SK-N-SH (cell line): ENCODE measurements around the gene OR2B2. TPM values are rescaled to one million over a fixed set of nuclear protein-coding genes. Genes with fewer than 3 reads are reported as not detected.

Experiments
- CTCF ChIA-PET: fragments of 300-600, 350-600 bp; formaldehyde crosslinking; extraction: SDS; loops from one replicate; lab custom pipeline; 2021; lab: Yijun Ruan, JAX
- POLR2A ChIA-PET: fragments of 350-600 bp; sonication (Branson Sonifier 250); formaldehyde crosslinking; extraction: SDS; loops from one replicate; lab custom pipeline; 2020; ENCODE audit warnings: antibody characterized with exemption, inconsistent platforms; lab: Yijun Ruan, JAX
- DNase-seq: peaks from one replicate; pipeline ENCODE4 v3.0.0; 2012
- H2AFZ ChIP-seq: fragments of 200-600 bp; sonication (generic); 2 replicates; pipeline ENCODE4 v1.8.1; 2016; ENCODE audit warnings: antibody characterized with exemption, mild to moderate bottlenecking, low read depth
- H3F3A ChIP-seq: fragments of 200-600 bp; sonication (generic); replicated peaks from 2 replicates; pipeline ENCODE3; 2016; ENCODE audit warnings: antibody characterized with exemption, mild to moderate bottlenecking; ENCODE audit not compliant: insufficient read depth
- H3K27ac ChIP-seq, 2 experiments: fragments of 200-500 bp in 1 of 2; fragments of 200-600 bp in 1 of 2; sonication (Bioruptor generic) in 1 of 2; sonication (generic), shearing (Covaris generic) in 1 of 2; 2 replicates each; pipeline versions ENCODE4 v1.5.1 to v1.6.1; 2014 to 2016; ENCODE audit warnings: low read depth in 2 of 2, inconsistent platforms in 1 of 2, low read length in 1 of 2, mild to moderate bottlenecking in 1 of 2, mixed read lengths in 1 of 2
- H3K27me3 ChIP-seq: fragments of 200-600 bp; sonication (generic), shearing (Covaris generic); 2 replicates; pipeline ENCODE4 v1.6.1; 2016; ENCODE audit warnings: mixed run types; ENCODE audit not compliant: insufficient read depth
- H3K36me3 ChIP-seq, 2 experiments: fragments of 200-500 bp in 1 of 2; fragments of 200-600 bp in 1 of 2; sonication (Bioruptor generic) in 1 of 2; sonication (generic) in 1 of 2; replicated peaks in 1 of 2; 2 replicates each; pipeline versions ENCODE3 to v1.5.1; 2014 to 2016; ENCODE audit warnings: low read length in 1 of 2, mild to moderate bottlenecking in 1 of 2; ENCODE audit not compliant: insufficient read depth in 2 of 2, control insufficient read depth in 1 of 2
- H3K4me1 ChIP-seq, 2 experiments: fragments of 200-500 bp in 1 of 2; fragments of 200-600 bp in 1 of 2; sonication (Bioruptor generic) in 1 of 2; sonication (generic), shearing (Covaris generic) in 1 of 2; 2 replicates each; pipeline versions ENCODE4 v1.5.1 to v1.6.1; 2014 to 2016; ENCODE audit warnings: low read depth in 1 of 2, low read length in 1 of 2, mixed run types in 1 of 2; ENCODE audit not compliant: insufficient read depth in 2 of 2, control insufficient read depth in 1 of 2
- H3K4me2 ChIP-seq: fragments of 200-600 bp; sonication (generic), shearing (Covaris generic); 2 replicates; pipeline ENCODE4 v1.6.1; 2017; ENCODE audit warnings: mixed run types
- H3K4me3 ChIP-seq, 2 experiments: fragments of 200-500 bp in 1 of 2; fragments of 200-600 bp in 1 of 2; sonication (Bioruptor generic) in 1 of 2; sonication (generic), shearing (Covaris generic) in 1 of 2; 2 replicates each; pipeline versions ENCODE4 v1.5.1 to v1.8.1; 2014 to 2016; ENCODE audit warnings: low read depth in 2 of 2, inconsistent platforms in 1 of 2, low read length in 1 of 2, mild to moderate bottlenecking in 1 of 2, mixed read lengths in 1 of 2, moderate library complexity in 1 of 2
- H3K79me2 ChIP-seq: fragments of 200-600 bp; sonication (generic); 2 replicates; pipeline ENCODE4 v1.8.1; 2017; ENCODE audit warnings: mild to moderate bottlenecking; ENCODE audit not compliant: insufficient read depth
- H3K9ac ChIP-seq: fragments of 200-600 bp; sonication (generic); 2 replicates; pipeline ENCODE4 v1.6.1; 2017; ENCODE audit warnings: mixed run types
- H3K9me2 ChIP-seq: fragments of 200-600 bp; sonication (generic); 2 replicates; pipeline ENCODE4 v1.6.1; 2017; ENCODE audit warnings: mixed run types
- H3K9me3 ChIP-seq: fragments of 200-600 bp; sonication (generic); 2 replicates; pipeline ENCODE4 v1.6.1; 2017; ENCODE audit warnings: mixed run types, mild to moderate bottlenecking, moderate library complexity
- H4K20me1 ChIP-seq: fragments of 200-600 bp; sonication (generic); 2 replicates; pipeline ENCODE4 v1.6.1; 2017; ENCODE audit warnings: mild to moderate bottlenecking, mixed run types; ENCODE audit not compliant: insufficient read depth
- CHD2 ChIP-seq: fragments of 150-350 bp; IDR thresholded peaks from 2 replicates; pipeline ENCODE4 v1.6.1; 2018; ENCODE audit warnings: low read length; ENCODE audit not compliant: partially characterized antibody
- ELF1 ChIP-seq: IDR thresholded peaks from 2 replicates; pipeline ENCODE4 v1.4.0; 2012
- FOSL2 ChIP-seq: IDR thresholded peaks from 2 replicates; pipeline ENCODE4 v1.4.0; 2012; ENCODE audit warnings: low read depth, mild to moderate bottlenecking, moderate library complexity, borderline replicate concordance
- JUND ChIP-seq: IDR thresholded peaks from 2 replicates; pipeline ENCODE4 v1.4.0; 2012
- MXI1 ChIP-seq: IDR thresholded peaks from 2 replicates; pipeline ENCODE4 v1.6.1; 2012; ENCODE audit warnings: mild to moderate bottlenecking, low read depth, low read length, improper control_type of control experiment
- NRF1 ChIP-seq: IDR thresholded peaks from 2 replicates; pipeline ENCODE4 v1.6.1; 2012; ENCODE audit warnings: low read depth, mild to moderate bottlenecking, low read length
- POLR2AphosphoS5 ChIP-seq: IDR thresholded peaks from 2 replicates; pipeline ENCODE4 v1.6.1; 2012; ENCODE audit warnings: low read depth, low read length
- RCOR1 ChIP-seq: fragments of 150-350 bp; IDR thresholded peaks from 2 replicates; pipeline ENCODE4 v1.6.1; 2017; ENCODE audit warnings: antibody characterized with exemption, low read length
- SIN3A ChIP-seq: IDR thresholded peaks from 2 replicates; pipeline ENCODE4 v1.6.1; 2012; ENCODE audit warnings: low read depth, mild to moderate bottlenecking, low read length, moderate library complexity, borderline replicate concordance
- TCF12 ChIP-seq: IDR thresholded peaks from 2 replicates; pipeline ENCODE4 v1.4.0; 2012
- TEAD4 ChIP-seq: IDR thresholded peaks from 2 replicates; pipeline ENCODE4 v1.4.0; 2012; ENCODE audit warnings: mild to moderate bottlenecking, borderline replicate concordance; ENCODE audit not compliant: insufficient read depth
- WGBS: methylation state at CpG from one replicate; pipeline ENCODE4 v1.1.6; 2017; ENCODE audit warnings: low lambda C conversion rate; 5-methylcytosine and 5-hydroxymethylcytosine counted together
- polyA plus RNA-seq, 3 experiments: library from polyadenylated mRNA; depleted of rRNA; stranded (reverse); fragments of >200 nt; gene quantifications; 2 replicates each; pipeline ENCODE4 v1.2.3, GENCODE V29; 2012
- TF ChIP-seq, protein P1 (sequence below): IDR thresholded peaks from 2 replicates; pipeline ENCODE4; 2012
- TF ChIP-seq, protein P2 (sequence below): fragments of 150-350 bp; IDR thresholded peaks from 2 replicates; pipeline ENCODE4 v1.6.1; 2016; ENCODE audit warnings: mild to moderate bottlenecking, low read depth, low read length
- TF ChIP-seq, protein P3 (sequence below): fragments of 150-350 bp; IDR thresholded peaks from 2 replicates; pipeline ENCODE4 v1.6.1; 2017; ENCODE audit warnings: antibody characterized with exemption, low read length, low read depth, borderline replicate concordance

OR2B2 gene
- polyA plus RNA-seq, 1 of the 3 experiments (the other 2 are of a cell fraction): not detected

DNA sequence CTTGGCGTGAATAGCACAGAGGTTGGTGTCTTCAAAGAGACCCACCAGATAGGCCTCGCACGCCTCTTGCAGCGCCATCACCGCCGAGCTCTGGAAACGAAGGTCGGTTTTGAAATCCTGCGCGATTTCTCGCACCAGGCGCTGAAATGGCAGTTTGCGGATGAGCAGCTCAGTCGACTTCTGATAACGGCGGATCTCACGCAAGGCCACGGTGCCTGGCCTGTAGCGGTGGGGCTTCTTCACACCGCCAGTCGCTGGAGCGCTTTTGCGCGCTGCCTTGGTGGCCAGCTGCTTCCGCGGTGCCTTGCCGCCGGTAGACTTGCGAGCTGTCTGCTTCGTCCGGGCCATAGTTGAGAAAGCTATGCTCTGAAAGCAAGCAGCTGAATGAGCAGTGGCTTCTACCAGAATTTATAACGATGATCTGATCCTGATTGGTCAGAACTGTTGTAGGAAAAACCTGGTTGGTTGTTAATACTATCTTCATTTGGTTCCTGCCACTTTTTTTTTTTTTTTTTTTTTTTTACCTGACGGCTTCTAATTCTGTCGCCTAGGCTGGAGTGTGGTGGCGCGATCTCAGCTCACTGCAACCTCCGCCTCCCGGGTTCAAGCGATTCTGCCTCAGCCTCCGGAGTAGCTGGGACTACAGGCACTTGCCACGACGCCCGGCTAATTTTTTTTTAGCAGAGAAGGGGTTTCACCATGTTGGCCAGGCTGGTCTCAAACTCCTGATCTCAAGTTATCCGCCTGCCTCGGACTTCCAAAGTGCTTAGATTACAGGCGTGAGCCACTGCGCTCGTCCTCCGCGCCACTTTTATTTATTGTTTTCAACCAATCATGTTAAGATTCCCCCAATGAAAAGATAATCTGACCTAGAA, 21.5 kb downstream of the OR2B2 start (continued):
- TF ChIP-seq, protein P1, sequence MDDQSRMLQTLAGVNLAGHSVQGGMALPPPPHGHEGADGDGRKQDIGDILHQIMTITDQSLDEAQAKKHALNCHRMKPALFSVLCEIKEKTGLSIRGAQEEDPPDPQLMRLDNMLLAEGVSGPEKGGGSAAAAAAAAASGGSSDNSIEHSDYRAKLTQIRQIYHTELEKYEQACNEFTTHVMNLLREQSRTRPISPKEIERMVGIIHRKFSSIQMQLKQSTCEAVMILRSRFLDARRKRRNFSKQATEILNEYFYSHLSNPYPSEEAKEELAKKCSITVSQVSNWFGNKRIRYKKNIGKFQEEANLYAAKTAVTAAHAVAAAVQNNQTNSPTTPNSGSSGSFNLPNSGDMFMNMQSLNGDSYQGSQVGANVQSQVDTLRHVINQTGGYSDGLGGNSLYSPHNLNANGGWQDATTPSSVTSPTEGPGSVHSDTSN: peak; percentile 26; the same call in 1 of the 2 replicates
- TF ChIP-seq ELF1: peak; percentile 38
- no peak for TF ChIP-seq TEAD4
- TF ChIP-seq MXI1: peak; percentile 55; the same call in 1 of the 2 replicates
- no peak for TF ChIP-seq NRF1
- peak; percentile 26; the same call in 1 of the 2 replicates for TF ChIP-seq JUND
- peak; percentile 63 for TF ChIP-seq CHD2
- TF ChIP-seq RCOR1: peak; percentile 65
- TF ChIP-seq, protein P2, sequence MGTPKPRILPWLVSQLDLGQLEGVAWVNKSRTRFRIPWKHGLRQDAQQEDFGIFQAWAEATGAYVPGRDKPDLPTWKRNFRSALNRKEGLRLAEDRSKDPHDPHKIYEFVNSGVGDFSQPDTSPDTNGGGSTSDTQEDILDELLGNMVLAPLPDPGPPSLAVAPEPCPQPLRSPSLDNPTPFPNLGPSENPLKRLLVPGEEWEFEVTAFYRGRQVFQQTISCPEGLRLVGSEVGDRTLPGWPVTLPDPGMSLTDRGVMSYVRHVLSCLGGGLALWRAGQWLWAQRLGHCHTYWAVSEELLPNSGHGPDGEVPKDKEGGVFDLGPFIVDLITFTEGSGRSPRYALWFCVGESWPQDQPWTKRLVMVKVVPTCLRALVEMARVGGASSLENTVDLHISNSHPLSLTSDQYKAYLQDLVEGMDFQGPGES: peak; percentile 67
- no peak for TF ChIP-seq FOSL2
- TF ChIP-seq, protein P3, sequence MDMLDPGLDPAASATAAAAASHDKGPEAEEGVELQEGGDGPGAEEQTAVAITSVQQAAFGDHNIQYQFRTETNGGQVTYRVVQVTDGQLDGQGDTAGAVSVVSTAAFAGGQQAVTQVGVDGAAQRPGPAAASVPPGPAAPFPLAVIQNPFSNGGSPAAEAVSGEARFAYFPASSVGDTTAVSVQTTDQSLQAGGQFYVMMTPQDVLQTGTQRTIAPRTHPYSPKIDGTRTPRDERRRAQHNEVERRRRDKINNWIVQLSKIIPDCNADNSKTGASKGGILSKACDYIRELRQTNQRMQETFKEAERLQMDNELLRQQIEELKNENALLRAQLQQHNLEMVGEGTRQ: no peak

DNA sequence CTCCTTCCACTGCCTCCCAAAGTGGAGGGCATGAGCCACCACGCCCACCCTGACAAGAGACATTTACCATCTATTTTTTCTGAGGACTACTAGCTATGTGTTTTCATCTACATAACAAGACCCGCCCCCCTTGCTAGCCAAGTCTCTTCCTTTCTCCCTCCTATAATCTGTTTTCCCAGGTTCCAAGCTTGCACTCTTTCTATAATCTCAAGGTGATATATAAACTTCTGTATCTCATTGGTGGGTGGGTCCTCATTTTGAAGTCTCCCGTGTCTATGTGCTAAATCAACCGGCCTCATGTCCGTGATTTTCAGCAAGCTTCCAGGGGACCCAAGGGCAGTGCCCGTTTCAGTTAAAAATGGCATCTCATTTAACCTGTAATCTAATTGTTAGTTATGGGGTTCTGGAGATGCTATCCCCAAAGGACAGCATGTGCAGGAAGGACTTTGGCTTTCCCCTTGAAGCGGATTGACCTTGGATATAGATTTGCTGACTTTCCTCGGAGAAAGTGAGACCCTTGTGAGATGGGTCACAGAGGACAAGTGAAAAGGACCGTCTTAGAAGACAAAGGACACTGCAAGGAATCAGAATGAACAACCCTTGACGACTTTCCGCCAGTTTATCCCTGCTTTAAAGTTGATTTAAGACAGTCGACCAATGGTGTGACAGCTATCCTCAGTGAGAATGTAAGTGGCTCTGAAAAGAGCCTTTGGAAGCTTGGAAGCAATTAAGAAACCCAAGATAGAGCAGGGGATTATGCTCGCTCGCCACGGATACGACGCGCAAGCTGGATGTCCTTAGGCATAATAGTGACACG, 22.4 kb downstream of the OR2B2 start:
- Histone ChIP-seq H3K36me3 (no peaks in the 10 kb centered on the region), H3K9me2 (no peaks in the 10 kb centered on the region), H3K4me3 (peak overlapping the region; percentile 75 to 93), H3K9me3 (no peaks in the 10 kb centered on the region), H3K27me3 (no peaks in the 10 kb centered on the region), H3K79me2 (peaks cover 16% of the 10 kb centered on the region; the same call in 1 of the 2 replicates), H3K4me1 (peaks cover 11 to 20% of the 10 kb centered on the region in 2 experiments; a peak in 3 of 4 replicates), H2AFZ (peak overlapping the region; percentile 33; the same call in 1 of the 2 replicates), H3F3A (peaks cover 44% of the 10 kb centered on the region), H3K27ac (peak overlapping the region; percentile 84 to 98)
- POLR2A ChIA-PET: interaction anchor here (0.6 to 3.6 kb wide), 31 partner anchors 8 to 1871 kb away, joined by 3 to 127 read pairs (median 8); partner anchors contain the start of gene ZSCAN16
- CTCF ChIA-PET: interaction anchor here (0.9 to 1.4 kb wide), 6 partner anchors 16 to 99 kb away, joined by 3 to 4 read pairs (median 4); a partner anchor contains a TSS
- 17% methylated on average over 19 of the region's 19 CpGs for WGBS
- TF ChIP-seq TCF12 (no peak), POLR2AphosphoS5 (peak; percentile 12; the same call in 1 of the 2 replicates), SIN3A (peak; percentile 43; the same call in 1 of the 2 replicates)
- TF ChIP-seq, all 33 proteins: peak for 2
- H4K20me1 ChIP-seq: no peaks in the 10 kb centered on the region
- DNase-seq: no peak
- H3K9ac ChIP-seq: peak overlapping the region; percentile 64
- H3K4me2 ChIP-seq: peak overlapping the region; percentile 98
